GM18519 (cell line): Measurements from ENCODE around the gene SPSB3.
"Not testable (repeated sequence)": the region's sequence is repeated elsewhere in the genome, so short reads cannot be mapped to it uniquely, and the experiment has no call there.

ENCODE experiments used
- ATAC-seq: cut with Tn5 transposase; IDR thresholded peaks from one replicate; pipeline ENCODE4 v1.9.1; 2021; ENCODE audit warnings: mild to moderate bottlenecking, moderate library complexity; ENCODE audit not compliant: unreplicated experiment, low FRiP score

SPSB3 gene

DNA sequence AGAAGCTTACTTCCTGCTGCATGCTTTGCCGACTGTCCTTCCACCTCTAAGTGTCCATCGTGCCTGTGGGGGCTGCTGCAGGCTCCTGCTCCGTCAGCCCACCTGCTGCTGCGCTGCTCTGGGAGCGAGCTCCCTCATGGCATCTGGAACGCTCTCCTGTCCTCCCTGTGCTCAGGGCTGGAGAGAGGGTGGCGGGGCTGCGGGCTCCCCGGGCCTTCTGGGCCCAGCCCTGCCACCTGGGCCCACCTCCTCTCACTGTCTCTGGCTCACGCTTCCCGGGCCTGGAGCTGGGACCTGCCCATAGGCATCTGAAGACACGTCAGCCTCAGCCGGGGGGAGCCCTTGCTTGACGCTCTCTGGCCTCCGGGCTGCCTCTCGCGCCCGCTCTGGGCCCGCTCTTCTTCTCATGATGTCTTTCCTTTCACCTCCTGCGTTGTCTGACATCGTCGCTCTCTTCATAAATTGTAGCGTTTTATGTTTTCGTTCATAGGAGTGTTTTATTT, 38.0 kb downstream of the SPSB3 start:
- no peak for ATAC-seq

DNA sequence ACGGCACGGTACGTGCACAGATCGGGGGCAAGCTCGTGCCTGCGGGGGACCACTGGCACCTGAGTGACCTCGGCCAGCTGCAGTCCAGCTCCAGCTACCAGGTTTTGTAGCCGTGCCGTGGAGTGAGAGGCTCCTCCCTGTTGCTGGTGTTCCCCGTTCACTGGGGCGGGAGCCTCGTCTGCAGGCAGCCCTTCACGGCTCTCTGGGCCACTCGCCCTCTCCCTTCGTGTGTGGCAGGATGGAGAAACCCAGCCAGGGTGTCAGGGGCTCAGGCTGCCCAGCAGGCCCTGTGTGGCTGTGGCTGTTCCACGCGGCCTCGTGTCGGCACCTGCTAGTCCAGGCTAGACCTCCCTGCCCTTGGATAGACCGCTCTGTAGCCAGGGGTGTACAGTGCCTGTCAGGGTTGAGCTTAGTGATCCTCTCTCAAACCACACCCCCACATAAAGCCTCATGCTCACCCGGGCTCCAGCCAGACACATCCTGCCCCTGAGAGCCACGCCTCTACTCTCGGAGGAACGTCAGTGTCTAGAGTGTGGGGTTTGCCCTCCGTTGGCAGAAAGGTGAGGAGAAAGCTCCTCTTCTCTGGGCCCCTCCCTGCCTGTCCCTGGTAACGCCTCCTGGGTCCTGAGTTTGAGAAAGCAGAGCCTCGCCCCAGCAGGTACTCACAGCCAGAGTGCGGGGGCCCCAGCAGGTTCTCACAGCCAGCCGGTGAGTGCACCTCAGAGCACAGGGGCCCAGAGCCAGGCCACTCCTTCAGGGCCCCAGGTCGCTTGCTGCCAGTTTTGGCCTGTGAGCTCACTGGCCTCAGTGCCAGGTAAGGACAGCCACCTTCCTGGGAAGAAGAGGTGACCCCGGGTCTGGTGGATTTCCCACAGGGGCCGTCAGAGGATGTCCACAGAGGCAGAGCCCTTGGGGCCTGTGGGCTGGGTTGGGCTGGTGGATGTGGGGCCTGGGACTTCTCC, 38.7 kb downstream of the SPSB3 start:
- no peak for ATAC-seq

DNA sequence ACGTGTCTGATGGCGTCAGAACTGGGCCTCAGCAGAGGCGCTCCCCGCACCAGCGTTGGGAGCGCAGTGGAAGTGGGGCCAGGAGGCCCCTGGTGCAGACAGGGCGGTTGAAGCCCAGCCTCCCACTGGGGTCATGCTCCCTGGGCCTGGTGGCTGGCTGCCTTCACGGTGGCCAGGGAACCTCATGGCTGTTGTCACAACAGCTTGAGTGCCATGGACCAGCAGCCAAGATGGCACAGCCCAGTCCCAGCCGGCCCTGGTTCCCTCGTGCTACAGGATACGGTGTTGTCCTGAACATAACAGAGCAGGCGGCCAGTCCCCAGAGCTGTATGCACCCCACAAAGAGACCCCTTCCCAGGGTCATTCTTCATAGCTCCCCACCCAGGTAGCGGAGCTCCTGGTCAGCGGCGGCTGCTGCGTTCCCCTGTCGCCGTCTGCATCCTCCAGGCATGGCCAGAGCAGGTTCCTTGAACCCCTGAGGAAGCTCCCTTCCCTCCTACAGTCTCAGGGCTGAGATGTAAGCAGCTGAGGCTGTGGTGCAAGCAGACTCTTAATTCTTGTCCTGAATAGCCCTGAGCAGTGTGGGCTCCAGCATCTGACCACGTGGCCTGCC, 40.7 kb downstream of the SPSB3 start:
- no peak for ATAC-seq

DNA sequence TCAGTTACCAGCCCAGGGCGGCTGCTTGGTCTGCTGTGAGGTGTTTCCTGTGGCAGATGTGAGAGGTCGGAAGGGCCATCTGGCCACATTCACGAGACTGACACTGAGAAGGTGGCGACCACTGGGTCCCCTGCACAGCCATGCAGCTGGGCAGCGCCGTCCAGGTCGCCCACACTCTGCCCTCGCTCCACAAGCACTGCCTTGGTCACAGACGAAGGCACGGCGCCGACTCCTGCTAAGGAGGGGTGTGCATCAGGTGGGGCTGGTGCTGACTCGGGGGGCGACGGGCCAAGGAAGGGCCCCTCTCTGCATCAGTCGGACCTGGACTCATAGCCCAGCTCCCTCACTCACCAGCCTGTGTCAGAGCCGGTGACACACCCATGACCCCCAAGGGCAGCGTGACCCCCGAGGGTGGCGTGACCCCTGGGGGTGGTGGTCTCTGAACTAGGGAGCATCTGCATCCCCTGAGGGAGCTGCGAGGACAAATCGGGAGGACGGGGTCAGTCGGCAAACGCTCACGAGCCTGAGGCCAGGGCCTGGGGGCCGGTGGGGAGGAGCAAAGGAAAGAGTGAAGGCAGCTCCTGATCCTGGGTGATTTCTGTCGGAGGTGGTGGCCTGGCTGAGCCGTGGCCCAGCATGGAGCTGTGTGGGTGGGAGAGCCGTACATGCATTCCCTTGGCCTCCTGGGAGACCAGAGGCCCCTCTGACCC, 41.4 kb downstream of the SPSB3 start:
- ATAC-seq = no peak

DNA sequence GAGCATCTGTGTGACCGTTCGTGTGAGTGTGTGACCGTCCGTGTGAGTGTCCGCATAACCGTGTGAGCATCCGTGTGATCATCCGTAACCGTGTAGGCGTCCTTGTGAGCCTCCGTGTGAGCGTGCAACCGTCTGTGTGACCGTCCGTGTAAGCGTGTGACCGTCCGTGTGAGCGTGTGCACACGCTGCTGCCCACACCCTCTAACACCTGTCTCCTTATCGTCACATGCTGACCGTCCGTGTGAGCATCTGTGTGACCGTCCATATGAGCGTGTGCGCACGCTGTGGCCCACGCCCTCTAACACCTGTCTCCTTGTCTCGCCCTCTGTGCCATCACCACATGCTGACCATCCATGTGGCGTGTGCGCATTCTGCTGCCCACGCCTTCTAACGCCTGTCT, 42.1 kb downstream of the SPSB3 start:
- no peak for ATAC-seq

DNA sequence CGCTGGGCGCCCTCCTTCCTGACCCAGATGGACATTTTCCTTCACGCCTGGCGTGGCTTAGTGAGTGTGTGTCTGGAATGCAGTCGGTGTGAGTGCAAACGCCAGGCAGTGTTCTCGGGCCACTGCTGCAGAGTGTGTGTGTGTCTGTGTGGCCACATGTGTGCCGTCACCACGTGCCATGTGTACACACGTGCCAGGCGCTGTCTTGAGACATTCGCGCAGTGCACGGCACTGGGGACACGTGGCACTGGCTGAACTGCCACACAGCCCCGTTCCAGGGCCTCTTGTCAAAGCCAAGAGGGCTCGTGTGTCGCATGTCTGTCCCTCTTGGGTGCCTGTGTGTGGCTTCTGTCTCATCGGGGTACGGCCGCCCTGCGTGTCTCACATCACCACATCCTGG, 47.6 kb downstream of the SPSB3 start:
- ATAC-seq = no peak

DNA sequence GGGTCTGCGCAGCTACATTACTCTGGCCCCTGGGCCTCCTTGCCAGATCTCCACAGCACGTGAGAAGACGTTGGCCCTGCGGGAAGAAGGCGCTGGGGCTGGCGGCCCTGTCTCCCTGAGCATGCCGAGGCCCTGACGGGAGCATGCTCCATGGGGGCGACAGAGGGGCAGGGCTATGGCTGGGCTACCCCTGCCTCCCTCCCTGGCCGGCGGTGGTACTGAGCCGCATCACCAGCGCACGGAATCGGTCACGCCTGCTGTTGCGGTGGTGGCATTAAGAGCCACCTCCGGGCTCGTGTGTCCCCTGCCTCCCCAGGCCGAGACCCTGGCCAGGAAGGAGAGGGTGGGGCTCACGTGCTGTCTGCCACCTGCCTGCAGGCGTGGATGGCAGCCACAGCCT, 48.2 kb downstream of the SPSB3 start:
- ATAC-seq = no peak

DNA sequence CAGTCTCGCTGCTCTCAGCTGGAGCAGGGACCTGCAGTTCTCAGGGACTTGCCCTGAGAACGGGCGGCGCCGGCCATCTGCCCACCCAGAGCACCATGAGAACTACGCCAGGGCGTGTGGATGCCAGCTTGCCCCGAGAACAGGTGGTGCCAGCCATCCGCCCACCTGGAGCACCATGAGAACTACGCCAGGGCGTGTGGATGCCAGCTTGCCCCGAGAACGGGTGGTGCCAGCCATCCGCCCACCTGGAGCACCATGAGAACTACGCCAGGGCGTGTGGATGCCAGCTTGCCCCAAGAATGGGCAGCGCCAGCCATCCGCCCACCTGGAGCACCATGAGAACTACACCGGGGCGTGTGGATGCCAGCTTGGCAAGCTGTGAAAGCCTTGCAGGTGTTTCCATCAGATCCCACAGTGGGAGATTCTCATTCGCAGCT, 49.8 kb downstream of the SPSB3 start:
- not testable (repeated sequence) for ATAC-seq

DNA sequence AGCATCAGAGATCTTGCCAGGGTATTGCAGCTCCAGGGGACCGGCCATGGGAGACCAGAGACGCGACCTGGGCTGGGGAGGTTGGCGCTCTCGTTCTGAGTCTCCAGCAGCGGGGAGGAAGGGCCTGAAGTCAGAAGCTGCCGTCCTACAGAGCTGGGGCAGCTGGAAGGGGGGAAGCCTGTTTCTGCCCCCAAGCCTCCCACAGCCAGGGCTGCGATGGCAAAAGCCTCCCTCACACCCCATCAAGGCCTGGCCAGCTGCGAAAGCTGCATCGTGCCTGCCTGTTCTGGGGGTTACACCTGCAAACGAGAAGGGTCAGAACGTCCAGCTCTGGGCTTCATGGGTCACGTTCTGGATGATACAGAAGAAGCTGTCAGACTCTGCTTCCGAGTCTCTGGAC, 50.3 kb downstream of the SPSB3 start:
- ATAC-seq = no peak

DNA sequence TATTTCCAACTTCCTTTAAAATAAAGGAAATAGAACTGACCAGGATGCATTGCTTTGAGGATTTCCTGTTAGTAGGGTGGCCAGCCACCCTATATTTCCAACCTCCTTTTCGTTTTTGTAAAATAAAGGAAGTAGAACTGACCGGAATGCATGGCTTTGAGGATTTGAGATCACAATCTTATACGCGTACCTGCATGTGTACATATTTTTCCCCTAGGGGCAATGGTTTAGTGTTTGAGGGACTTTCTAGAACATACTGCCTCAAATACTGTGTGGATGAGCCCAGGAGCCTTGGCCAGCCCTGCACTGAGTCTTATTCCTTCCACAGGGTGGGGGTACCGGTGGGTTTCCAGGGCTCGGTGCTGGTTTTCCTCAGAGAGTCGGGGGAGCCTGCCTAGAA, 50.8 kb downstream of the SPSB3 start:
- ATAC-seq = no peak

DNA sequence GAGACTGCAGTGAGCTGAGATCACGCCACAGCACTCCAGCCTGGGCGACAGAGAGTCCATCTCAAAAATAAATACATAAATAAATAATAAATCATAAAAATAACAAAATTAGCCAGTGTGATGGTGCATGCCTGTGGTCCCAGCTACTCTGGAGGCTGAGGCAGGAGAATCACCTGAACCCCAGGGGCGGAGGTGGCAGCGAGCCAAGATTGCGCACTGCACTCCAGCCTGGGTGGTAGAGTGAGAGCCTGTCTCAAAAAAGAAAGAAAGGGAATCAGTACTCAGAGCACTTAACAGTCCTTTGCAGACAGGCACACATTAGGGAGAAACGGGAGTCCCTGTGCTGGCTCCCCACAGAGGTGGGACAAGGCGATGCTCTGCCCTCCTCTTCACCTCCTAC, 51.3 kb downstream of the SPSB3 start:
- ATAC-seq = no peak

DNA sequence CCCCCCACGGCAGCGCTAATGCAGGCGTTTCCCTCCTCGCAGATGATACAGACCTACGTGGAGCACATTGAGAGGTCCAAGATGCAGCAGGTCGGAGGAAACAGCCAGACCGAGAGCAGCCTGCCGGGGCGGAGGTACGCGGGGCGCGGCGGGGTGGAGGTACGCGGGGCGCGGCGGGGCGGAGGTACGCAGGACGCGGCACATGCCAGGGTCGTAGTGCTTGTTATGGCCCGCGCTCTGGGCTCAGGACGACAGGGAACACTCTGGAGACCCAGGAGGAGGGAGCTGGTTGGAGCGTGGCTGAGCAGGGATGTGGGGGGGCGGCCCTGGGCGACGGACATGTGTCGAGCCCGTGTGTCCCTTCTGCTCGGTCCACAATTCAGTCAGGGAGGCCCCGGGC, 52.9 kb downstream of the SPSB3 start:
- ATAC-seq = no peak

DNA sequence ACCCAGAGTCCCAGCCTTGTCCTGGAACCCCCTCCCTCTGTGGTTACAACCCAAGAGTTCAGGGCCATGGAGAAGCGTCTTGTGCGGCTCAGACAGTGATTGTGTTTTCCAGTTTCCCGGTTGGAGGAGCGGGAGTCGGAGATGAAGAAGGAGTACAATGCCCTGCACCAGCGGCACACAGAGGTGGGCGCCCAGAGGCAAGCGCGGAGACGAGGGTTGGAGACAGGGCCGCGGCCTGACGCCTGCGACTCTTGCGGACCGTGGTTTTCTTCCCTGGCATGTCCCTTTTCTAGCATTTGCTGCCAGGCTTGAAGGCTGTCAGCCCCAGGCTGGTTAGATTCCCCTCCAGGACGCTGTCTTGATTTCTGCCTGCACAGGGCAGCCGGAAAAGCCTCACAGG, 53.3 kb downstream of the SPSB3 start:
- ATAC-seq = no peak

DNA sequence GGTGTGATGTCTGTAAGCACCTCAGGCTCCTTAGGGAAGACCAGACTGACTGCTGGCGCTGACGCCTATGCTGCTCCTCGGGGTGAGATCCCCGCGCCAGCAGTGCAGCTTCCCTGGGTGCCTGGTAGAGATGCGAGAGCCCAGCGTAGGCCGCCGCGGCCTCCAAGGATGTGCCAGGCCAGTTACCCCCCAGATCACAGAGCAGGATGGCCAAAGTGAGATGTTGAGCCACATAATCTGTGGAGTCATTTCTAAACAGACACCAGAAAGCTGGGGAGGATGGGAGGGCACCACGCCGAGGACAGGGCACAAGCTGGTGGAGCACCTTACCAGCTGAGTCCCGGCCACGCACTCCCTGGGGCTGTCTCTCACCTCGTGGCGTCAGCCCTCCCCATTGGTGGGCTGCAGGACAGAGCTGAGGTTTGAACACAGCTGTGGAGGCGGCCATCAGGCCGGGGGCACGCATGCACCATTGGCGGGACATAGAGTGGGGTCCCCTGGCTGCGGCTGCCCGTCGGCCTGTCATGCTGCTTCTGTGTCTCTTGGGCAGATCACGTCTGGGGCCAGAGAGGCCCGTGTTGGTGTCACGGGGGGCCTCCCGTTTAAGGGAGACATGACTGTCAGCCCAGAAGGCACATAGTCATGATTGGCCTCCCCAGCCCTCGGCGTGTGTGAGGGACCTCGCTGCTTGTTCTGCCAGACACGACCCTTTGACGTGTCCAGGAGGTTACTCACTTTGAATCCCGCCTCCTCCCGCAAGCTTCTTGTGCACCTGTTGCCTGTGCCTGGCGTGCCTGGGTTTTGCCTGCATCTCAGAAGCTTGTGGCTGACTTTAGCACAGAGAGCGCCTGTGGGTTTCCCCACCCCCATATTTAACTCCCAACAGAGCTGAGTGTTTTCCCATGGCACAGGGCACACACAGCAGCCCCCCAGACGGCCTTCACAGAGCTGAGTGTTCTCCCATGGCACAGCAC, 54.4 kb downstream of the SPSB3 start:
- no peak for ATAC-seq
